ENCODE results near the gene PLAGL1.

GRCh38 chr6:143928853-143929252, 79.2 kb downstream of the PLAGL1 start:
- no peak for TF ChIP-seq CTCF (IDR thresholded peaks at IDR 0.05)
- no peak for TF ChIP-seq POLR2A (IDR thresholded peaks at IDR 0.05; ENCODE audit: low read depth)
- TF ChIP-seq POLR2AphosphoS5 (IDR thresholded peaks at IDR 0.05) = no peak

Data from esophagus muscularis mucosa (tissue), 3 donors.